Heart right ventricle (tissue), 16 donors: ENCODE measurements around the gene PGR. TPM values are rescaled to one million over a fixed set of nuclear protein-coding genes. Genes with fewer than 3 reads are reported as not detected.

Experiments
- ATAC-seq, 8 donors: fragments of 200-7000 bp; cut with Tn5 transposase; one replicate each; pipeline ENCODE4 v1.9.1; 2020; ENCODE audit warnings: mild to moderate bottlenecking in 8 of 8, moderate library complexity in 8 of 8, moderate number of reproducible peaks in 1 of 8
- DNase-seq, 2 donors: peaks; one replicate each; pipeline ENCODE4 v3.0.0-alpha.2; 2020
- H3K27ac ChIP-seq, 10 donors: fragments of 200-600 bp; sonication (generic) in 2 of 10; one replicate each; pipeline versions ENCODE4 v1.5.0 to v1.8.0; 2020 to 2022; ENCODE audit warnings: mild to moderate bottlenecking in 3 of 10
- H3K27me3 ChIP-seq, 7 donors: fragments of 200-600 bp; one replicate each; pipeline ENCODE4 v1.8.0; 2021 to 2022; ENCODE audit warnings: mild to moderate bottlenecking in 2 of 7
- H3K36me3 ChIP-seq, 9 donors: fragments of 200-600 bp; sonication (generic) in 1 of 9; one replicate each; pipeline versions ENCODE4 v1.5.0 to v1.8.0; 2020 to 2022; ENCODE audit warnings: mild to moderate bottlenecking in 2 of 9
- H3K4me1 ChIP-seq, 9 donors: fragments of 200-600 bp; sonication (generic) in 1 of 9; one replicate each; pipeline versions ENCODE4 v1.5.0 to v1.8.0; 2020 to 2022; ENCODE audit warnings: mild to moderate bottlenecking in 4 of 9
- H3K4me3 ChIP-seq, 10 donors: fragments of 200-600 bp; sonication (generic) in 2 of 10; one replicate each; pipeline versions ENCODE4 v1.5.0 to v1.8.0; 2020 to 2022; ENCODE audit warnings: mild to moderate bottlenecking in 7 of 10, moderate library complexity in 2 of 10
- H3K9me3 ChIP-seq, 11 donors: fragments of 200-600 bp in 10 of 11; sonication (generic) in 2 of 11; one replicate each; pipeline versions ENCODE4 v1.5.0 to v1.8.0; 2013 to 2022; ENCODE audit warnings: mild to moderate bottlenecking in 2 of 11, control low read depth in 1 of 11, moderate library complexity in 1 of 11
- WGBS, 2 donors: extraction: QIAGEN DNeasy Blood & Tissue Kit; methylation state at CpG; one replicate each; pipeline ENCODE4 v1.1.7; 2013; ENCODE audit warnings: inconsistent platforms in 1 of 2; 5-methylcytosine and 5-hydroxymethylcytosine counted together
- intact Hi-C, 10 donors: fragments of 100-400 bp; cut with DNase I; formaldehyde crosslinking; loops; one replicate each; pipeline versions ENCODE4 v1.11.1 to v1.14.2; 2022
- polyA plus RNA-seq, 2 donors: library from polyadenylated mRNA; stranded (reverse); fragments of 200-250 nt; gene quantifications; one replicate each; pipeline ENCODE4 v1.2.3, GENCODE V29; 2013
- total RNA-seq, 10 donors: library from RNA; stranded (reverse); fragmentation: NEBNext Ultra II Directional in 3 of 10; extraction: Animal tissue kit (Norgen Biotek cat#: 25700) in 3 of 10; gene quantifications; one replicate each; pipeline versions ENCODE4 v1.2.1 to v1.2.4, GENCODE V29; 2021 to 2023
- TF ChIP-seq, protein P1 (sequence below), 9 donors: fragments of 200-600 bp; sonication (generic) in 2 of 9; IDR thresholded peaks; one replicate each; pipeline versions ENCODE4 v1.5.0 to v1.8.0; 2021 to 2022; ENCODE audit warnings: antibody characterized with exemption in 9 of 9, mild to moderate bottlenecking in 5 of 9, moderate library complexity in 1 of 9
- donor health status: Arrhythmogenic right ventricular cardiomyopathy.
- donor health status: ischemic (EF 13 %, LVEDD 7.1; RV severe dilation, severe dysfunction).
- donor health status: healthy with polysubstance abuse.
- donor health status: DM: no; HTN: yes; CAD: no.
- donor health status: DM: no; HTN: no; CAD: no.
- donor health status: ischemic (EF 25% LVEDD 6.9; RV normal size, moderate dysfunction).
- donor health status: ischemic (EF 25% LVEDD 5.7; RV mildly dilated, moderate dysfunction).
- donor health status: healthy.
- donor health status: DM: yes; HTN: yes; CAD: no.
- donor health status: Ischemic cardiomyopathy.
- donor health status: ischemic (EF 35%, LVEDD 5.7; RV mildly dilated, moderate dysfunction).
- donor health status: nonischemic (EF 11% LVEDD 7.7; RV severe dilation, severe dysfunction).
- donor health status: DM: yes; HTN: yes; CAD: no.
- donor health status: PGD.
- donor health status: ischemic (EF 29% LVEDD 5.4; RV normal size, mild dysfunction).
- donor health status: nonischemic (EF 23%, LVEDD 6.1; RV moderate dilation, normal function).

Gene PGR
- total and polyA plus RNA-seq, 12 donors: 1.1 to 16.3 (median 10.2) TPM

DNA sequence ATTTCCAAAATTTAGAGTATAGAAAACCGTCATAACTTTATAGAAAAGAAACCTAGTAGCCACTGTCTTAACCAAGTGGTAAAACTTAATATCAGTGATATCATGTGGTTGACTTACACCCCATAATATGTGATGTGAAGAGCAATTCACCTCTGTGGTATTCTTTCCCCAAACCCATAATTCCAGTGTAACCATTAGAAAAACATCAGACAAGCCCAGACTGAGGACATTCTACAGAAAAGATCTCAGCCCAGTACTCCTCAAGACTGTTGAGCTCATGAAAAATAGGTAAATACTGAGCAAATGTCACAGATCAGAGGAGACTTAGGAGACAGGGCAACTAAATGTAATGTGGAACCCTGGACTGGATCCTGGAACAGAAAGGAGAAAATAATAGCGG is 134.6 kb downstream of the PGR start:
- intact Hi-C loops: loop anchor here in 2 of 10 donors (10.0 kb wide), 2 partner anchors 130 to 140 kb away; partner anchors contain the start of gene PGR (in 1 of the 2)
- Histone ChIP-seq H3K36me3 (peaks cover 0 to 6% (median 0%) of the 10 kb centered on the region in 9 donors), H3K4me3 (no peak overlapping the region), H3K27me3 (no peaks in the 10 kb centered on the region), H3K9me3 (no peaks in the 10 kb centered on the region), H3K27ac (no peak overlapping the region), H3K4me1 (peaks cover 0 to 8% (median 0%) of the 10 kb centered on the region in 9 donors)
- TF ChIP-seq, protein P1, sequence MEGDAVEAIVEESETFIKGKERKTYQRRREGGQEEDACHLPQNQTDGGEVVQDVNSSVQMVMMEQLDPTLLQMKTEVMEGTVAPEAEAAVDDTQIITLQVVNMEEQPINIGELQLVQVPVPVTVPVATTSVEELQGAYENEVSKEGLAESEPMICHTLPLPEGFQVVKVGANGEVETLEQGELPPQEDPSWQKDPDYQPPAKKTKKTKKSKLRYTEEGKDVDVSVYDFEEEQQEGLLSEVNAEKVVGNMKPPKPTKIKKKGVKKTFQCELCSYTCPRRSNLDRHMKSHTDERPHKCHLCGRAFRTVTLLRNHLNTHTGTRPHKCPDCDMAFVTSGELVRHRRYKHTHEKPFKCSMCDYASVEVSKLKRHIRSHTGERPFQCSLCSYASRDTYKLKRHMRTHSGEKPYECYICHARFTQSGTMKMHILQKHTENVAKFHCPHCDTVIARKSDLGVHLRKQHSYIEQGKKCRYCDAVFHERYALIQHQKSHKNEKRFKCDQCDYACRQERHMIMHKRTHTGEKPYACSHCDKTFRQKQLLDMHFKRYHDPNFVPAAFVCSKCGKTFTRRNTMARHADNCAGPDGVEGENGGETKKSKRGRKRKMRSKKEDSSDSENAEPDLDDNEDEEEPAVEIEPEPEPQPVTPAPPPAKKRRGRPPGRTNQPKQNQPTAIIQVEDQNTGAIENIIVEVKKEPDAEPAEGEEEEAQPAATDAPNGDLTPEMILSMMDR (IDR thresholded peaks at IDR 0.05): no peak
- WGBS, 2 donors: 99 to 100% methylated on average over 2 of the region's 2 CpGs
- DNase-seq (no peak), ATAC-seq (no peak)

DNA sequence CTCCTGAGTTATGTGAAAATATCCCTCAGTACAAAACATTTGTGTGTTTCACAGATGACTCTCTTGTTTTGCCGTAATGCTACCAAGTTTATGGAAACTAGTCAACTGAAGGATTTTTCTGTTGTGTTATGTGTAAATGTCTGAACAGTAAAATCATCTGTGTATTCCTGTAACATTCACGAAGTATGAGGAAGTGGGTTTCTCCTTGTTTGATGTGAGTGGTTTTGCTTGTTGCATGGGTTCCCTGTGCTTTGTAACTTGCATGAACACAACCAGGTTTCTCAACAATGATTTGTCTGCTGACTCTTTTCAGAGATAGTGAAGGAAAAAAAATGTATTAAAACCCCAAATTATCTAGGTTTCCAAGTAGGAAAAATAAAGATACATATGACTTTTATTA is 138.1 kb downstream of the PGR start:
- TF ChIP-seq, protein P1 (IDR thresholded peaks at IDR 0.05): no peak
- no peaks in the 10 kb centered on the region for H3K9me3 ChIP-seq
- peaks cover 0 to 6% (median 0%) of the 10 kb centered on the region in 9 donors for H3K4me1 ChIP-seq
- H3K27me3 ChIP-seq: no peaks in the 10 kb centered on the region
- intact Hi-C loops: loop anchor here in 2 of 10 donors (10.0 kb wide), 2 partner anchors 133 to 143 kb away; partner anchors contain the start of gene PGR (in 1 of the 2)
- H3K36me3 ChIP-seq: peaks cover 0 to 31% (median 0%) of the 10 kb centered on the region in 9 donors
- no peak overlapping the region for H3K27ac ChIP-seq
- ATAC-seq: no peak
- WGBS, 2 donors: 81 to 84% methylated on average over 2 of the region's 2 CpGs
- no peak overlapping the region for H3K4me3 ChIP-seq
- no peak for DNase-seq

DNA sequence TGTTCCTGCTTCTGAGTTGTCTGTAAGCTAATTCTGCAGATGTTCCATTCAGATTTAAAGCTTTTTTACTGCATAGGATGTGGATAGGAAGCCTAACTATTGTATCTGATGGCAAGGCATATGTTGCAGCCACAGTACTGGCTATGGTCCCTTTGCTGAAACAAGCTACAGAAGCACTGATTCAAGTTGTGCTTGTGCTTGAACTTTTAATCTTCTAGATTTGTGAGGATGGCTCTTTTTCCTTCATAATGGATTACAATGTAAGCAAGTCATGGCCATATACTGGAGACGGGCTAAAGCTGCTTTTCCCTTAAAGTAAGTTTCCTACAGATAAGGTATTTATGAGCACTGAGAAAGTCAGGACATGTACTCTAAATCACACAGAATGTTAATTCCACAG is 138.7 kb downstream of the PGR start:
- intact Hi-C loops: loop anchor here in 2 of 10 donors (10.0 kb wide), 2 partner anchors 134 to 144 kb away; partner anchors contain the start of gene PGR (in 1 of the 2)
- TF ChIP-seq, protein P1 (IDR thresholded peaks at IDR 0.05): no peak
- H3K9me3 ChIP-seq: no peaks in the 10 kb centered on the region
- no peaks in the 10 kb centered on the region for H3K27me3 ChIP-seq
- no peak overlapping the region for H3K4me3 ChIP-seq
- ATAC-seq (no peak), DNase-seq (no peak)
- WGBS, 2 donors: 89 to 98% methylated on average over 1 of the region's 1 CpG
- H3K36me3 ChIP-seq: peaks cover 0 to 31% (median 0%) of the 10 kb centered on the region in 9 donors
- peaks cover 0 to under 1% (median 0%) of the 10 kb centered on the region in 9 donors for H3K4me1 ChIP-seq
- no peak overlapping the region for H3K27ac ChIP-seq

DNA sequence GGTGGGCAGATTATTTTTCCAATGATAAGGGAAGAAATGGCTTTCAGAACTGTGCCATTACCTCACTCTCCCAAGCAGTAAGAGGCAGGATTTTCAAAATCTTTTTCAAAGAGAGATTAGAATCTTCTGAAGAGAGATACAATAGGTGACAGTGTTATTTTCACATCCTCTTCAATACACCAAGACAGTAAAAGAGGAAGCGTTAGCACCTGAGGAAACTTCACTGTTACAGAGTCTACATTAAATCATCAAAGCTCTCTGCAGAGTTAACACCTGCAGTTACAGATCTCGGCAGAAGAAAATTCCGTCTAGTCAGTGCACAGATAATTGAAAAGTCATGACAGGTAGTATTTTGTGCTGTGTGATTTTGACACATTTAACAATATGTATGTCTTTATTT is 144.9 kb downstream of the PGR start:
- WGBS, 2 donors: 91 to 94% methylated on average over 3 of the region's 3 CpGs
- no peaks in the 10 kb centered on the region for H3K9me3 ChIP-seq
- no peaks in the 10 kb centered on the region for H3K27me3 ChIP-seq
- DNase-seq: no peak
- TF ChIP-seq, protein P1 (IDR thresholded peaks at IDR 0.05): no peak
- no peak overlapping the region for H3K27ac ChIP-seq
- no peak overlapping the region for H3K4me3 ChIP-seq
- H3K4me1 ChIP-seq: no peaks in the 10 kb centered on the region
- no peak for ATAC-seq
- intact Hi-C loops: loop anchor here in 8 of 10 donors (5.0 to 10.0 kb wide), 5 partner anchors 140 to 453 kb away; partner anchors contain the start of gene PGR (in 2 of the 8)
- peaks cover 0 to 42% (median 0%) of the 10 kb centered on the region in 9 donors for H3K36me3 ChIP-seq
